ENCODE results near the gene SNRK. TPM values are rescaled to one million over a fixed set of nuclear protein-coding genes. Genes with fewer than 3 reads are reported as not detected.

SNRK gene
- total RNA-seq, 6 donors from 2014 or later = 25.1 to 68.5 (median 45.3) TPM

GRCh38 chr3:43290956-43291355 is 4.6 kb downstream of the SNRK start:
- no peak for TF ChIP-seq EP300 (IDR thresholded peaks at IDR 0.05)
- no peak for TF ChIP-seq CTCF (IDR thresholded peaks at IDR 0.05)
- no peak for TF ChIP-seq POLR2AphosphoS5 (IDR thresholded peaks at IDR 0.05)
- TF ChIP-seq POLR2A (IDR thresholded peaks at IDR 0.05) = no peak
- peak overlapping the region in 1 of 4 donors; percentile 71 for H3K4me3 ChIP-seq
- H3K27me3 ChIP-seq = no peaks in the 10 kb centered on the region
- no peaks in the 10 kb centered on the region for H3K36me3 ChIP-seq
- ATAC-seq (ENCODE audit: low FRiP score in 2 of 2) (no peak), DNase-seq (no peak)
- WGBS, 2 donors = 24 to 36% methylated on average over 4 of the region's 4 CpGs
- peak overlapping the region; percentile 23 to 98 (median 72) for H3K27ac ChIP-seq
- peaks cover 47 to 82% (median 65%) of the 10 kb centered on the region in 4 donors for H3K4me1 ChIP-seq
- no peaks in the 10 kb centered on the region for H3K9me3 ChIP-seq

GRCh38 chr3:43291546-43291945 is 5.2 kb downstream of the SNRK start:
- H3K4me3 ChIP-seq = peak overlapping the region in 1 of 4 donors; percentile 71
- no peak for DNase-seq
- WGBS, 2 donors = 71 to 77% methylated on average over 1 of the region's 1 CpG
- peaks cover 52 to 87% (median 69%) of the 10 kb centered on the region in 4 donors for H3K4me1 ChIP-seq
- ATAC-seq (ENCODE audit: low FRiP score in 2 of 2) = no peak
- peak overlapping the region; percentile 23 to 98 (median 72) for H3K27ac ChIP-seq
- H3K9me3 ChIP-seq = no peaks in the 10 kb centered on the region
- H3K36me3 ChIP-seq = no peaks in the 10 kb centered on the region
- no peak for TF ChIP-seq POLR2A (IDR thresholded peaks at IDR 0.05)
- TF ChIP-seq EP300 (IDR thresholded peaks at IDR 0.05) = no peak
- no peak for TF ChIP-seq POLR2AphosphoS5 (IDR thresholded peaks at IDR 0.05)
- TF ChIP-seq CTCF (IDR thresholded peaks at IDR 0.05) = no peak
- H3K27me3 ChIP-seq = no peaks in the 10 kb centered on the region

- ATAC-seq (ENCODE audit: low FRiP score in 2 of 2) = no peak
- DNase-seq = no peak
Observed at GRCh38 chr3:43294975-43295374, 8.6 kb downstream of the SNRK start.

GRCh38 chr3:43296565-43296964 is 10.2 kb downstream of the SNRK start:
- Histone ChIP-seq H3K36me3 (peaks cover 0 to 9% (median 0%) of the 10 kb centered on the region in 4 donors), H3K4me3 (no peak overlapping the region), H3K9me3 (no peaks in the 10 kb centered on the region), H3K4me1 (peaks cover 45 to 84% (median 76%) of the 10 kb centered on the region in 4 donors), H3K27ac (peak overlapping the region in 1 of 4 donors; percentile 58), H3K27me3 (no peaks in the 10 kb centered on the region)
- DNase-seq (peak in 1 of 2 donors; percentile 70), ATAC-seq (ENCODE audit: low FRiP score in 2 of 2) (peak in 1 of 2 donors; percentile 84)
- 0 to 3% methylated on average over 1 of the region's 1 CpG for WGBS, 2 donors
- no peak for TF ChIP-seq POLR2AphosphoS5 (IDR thresholded peaks at IDR 0.05)

More at GRCh38 chr3:43294975-43295374, 8.6 kb downstream of the SNRK start:
- 25 to 48% methylated on average over 1 of the region's 1 CpG for WGBS, 2 donors
- TF ChIP-seq POLR2A (IDR thresholded peaks at IDR 0.05) (no peak), CTCF (IDR thresholded peaks at IDR 0.05) (no peak), EP300 (IDR thresholded peaks at IDR 0.05) (no peak)
- H3K4me1 ChIP-seq = peaks cover 53 to 87% (median 85%) of the 10 kb centered on the region in 4 donors
- H3K36me3 ChIP-seq = peaks cover 0 to 3% (median 0%) of the 10 kb centered on the region in 4 donors
- peak overlapping the region in 1 of 4 donors; percentile 58 for H3K27ac ChIP-seq
- H3K27me3 ChIP-seq = no peaks in the 10 kb centered on the region
- no peaks in the 10 kb centered on the region for H3K9me3 ChIP-seq
- H3K4me3 ChIP-seq = no peak overlapping the region

GRCh38 chr3:43298292-43298691 is 12.0 kb downstream of the SNRK start:
- peak in 1 of 2 donors; percentile 15 for ATAC-seq (ENCODE audit: low FRiP score in 2 of 2)
- no peak for DNase-seq
- Histone ChIP-seq H3K4me3 (no peak overlapping the region), H3K36me3 (peaks cover 0 to 14% (median 2%) of the 10 kb centered on the region in 4 donors), H3K4me1 (peaks cover 45 to 79% (median 66%) of the 10 kb centered on the region in 4 donors), H3K27ac (peak overlapping the region in 2 of 4 donors; percentile 12 to 25), H3K9me3 (no peaks in the 10 kb centered on the region), H3K27me3 (no peaks in the 10 kb centered on the region)
- TF ChIP-seq POLR2AphosphoS5 (IDR thresholded peaks at IDR 0.05) = no peak
- no peak for TF ChIP-seq POLR2A (IDR thresholded peaks at IDR 0.05)
- no peak for TF ChIP-seq CTCF (IDR thresholded peaks at IDR 0.05)
- TF ChIP-seq EP300 (IDR thresholded peaks at IDR 0.05) = no peak
- 62 to 73% methylated on average over 2 of the region's 2 CpGs for WGBS, 2 donors
